Astrocyte (in vitro differentiated cells and primary cell): ENCODE measurements around the gene TLR6.

Experiments used
- EZH2 ChIP-seq: IDR thresholded peaks from 2 replicates; pipeline ENCODE4 v1.6.1; 2012; ENCODE audit warnings: mild to moderate bottlenecking, low read length, inconsistent platforms; ENCODE audit not compliant: insufficient read depth
- TF ChIP-seq, protein P1 (sequence below): IDR thresholded peaks from 2 replicates; pipeline ENCODE4 v1.5.1; 2011; ENCODE audit warnings: low read depth, mild to moderate bottlenecking, inconsistent platforms, low read length, moderate library complexity; ENCODE audit not compliant: insufficient read depth

DNA sequence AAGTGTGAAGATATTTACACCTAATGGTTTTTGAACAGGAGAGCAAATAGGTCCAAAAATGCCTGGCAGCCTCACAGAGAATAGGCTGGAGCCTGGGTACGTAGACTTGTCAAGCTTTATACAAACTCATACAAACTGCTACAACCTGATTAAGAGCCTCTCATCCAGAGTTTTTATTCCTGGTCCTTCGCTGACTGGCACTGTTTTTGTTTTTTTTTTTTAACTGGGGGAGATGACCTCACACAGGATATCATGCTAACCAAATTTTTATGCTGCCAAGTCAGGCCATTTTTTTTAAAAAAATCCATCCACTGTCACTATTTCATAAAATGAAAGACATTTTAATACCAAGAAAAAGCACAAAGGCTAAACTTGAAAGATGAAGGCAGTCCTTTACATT is 12.9 kb upstream of the TLR6 start:
- TF ChIP-seq, protein P1, sequence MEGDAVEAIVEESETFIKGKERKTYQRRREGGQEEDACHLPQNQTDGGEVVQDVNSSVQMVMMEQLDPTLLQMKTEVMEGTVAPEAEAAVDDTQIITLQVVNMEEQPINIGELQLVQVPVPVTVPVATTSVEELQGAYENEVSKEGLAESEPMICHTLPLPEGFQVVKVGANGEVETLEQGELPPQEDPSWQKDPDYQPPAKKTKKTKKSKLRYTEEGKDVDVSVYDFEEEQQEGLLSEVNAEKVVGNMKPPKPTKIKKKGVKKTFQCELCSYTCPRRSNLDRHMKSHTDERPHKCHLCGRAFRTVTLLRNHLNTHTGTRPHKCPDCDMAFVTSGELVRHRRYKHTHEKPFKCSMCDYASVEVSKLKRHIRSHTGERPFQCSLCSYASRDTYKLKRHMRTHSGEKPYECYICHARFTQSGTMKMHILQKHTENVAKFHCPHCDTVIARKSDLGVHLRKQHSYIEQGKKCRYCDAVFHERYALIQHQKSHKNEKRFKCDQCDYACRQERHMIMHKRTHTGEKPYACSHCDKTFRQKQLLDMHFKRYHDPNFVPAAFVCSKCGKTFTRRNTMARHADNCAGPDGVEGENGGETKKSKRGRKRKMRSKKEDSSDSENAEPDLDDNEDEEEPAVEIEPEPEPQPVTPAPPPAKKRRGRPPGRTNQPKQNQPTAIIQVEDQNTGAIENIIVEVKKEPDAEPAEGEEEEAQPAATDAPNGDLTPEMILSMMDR, result no peak
- no peak for TF ChIP-seq EZH2
